ENCODE measurements around the gene POR. TPM values are rescaled to one million over a fixed set of nuclear protein-coding genes. Genes with fewer than 3 reads are reported as not detected.
"Not testable (repeated sequence)": the region's sequence is repeated elsewhere in the genome, so short reads cannot be mapped to it uniquely, and the experiment has no call there.

The POR gene
- 54.7 TPM for total RNA-seq
- long read RNA-seq, transcript POR-218 (16 exons, 2,522 nt), result major isoform, 55 of 87 reads
- long read RNA-seq, partial matches to known transcripts, result 17 of 87 reads
- long read RNA-seq, other reads (novel, unspliced or antisense), result 12 of 87 reads

- ATAC-seq (ENCODE audit: poor library complexity), result peak; percentile 99
- DNase-seq, result peak; percentile 97
- intact Hi-C loops (cut with DNase I), result loop anchor here (5.0 kb wide), 1 partner anchor 38 kb away; the partner anchor contains the start of gene RHBDD2
Observed at GRCh38 chr7:75914655-75915415, at the start of gene POR. Gene POR (plus strand): TSS chr7:75915155. CDS start chr7:75954002, 38,847 bp downstream.

- intact Hi-C loops (cut with DNase I), result loop anchor here (1.0 kb wide), 1 partner anchor 154 kb away; no protein-coding TSS in a partner anchor
- no peak for DNase-seq
- ATAC-seq (ENCODE audit: poor library complexity), result peak; percentile 14
Observed at GRCh38 chr7:75866114-75866488, 48.9 kb upstream of the POR start.

GRCh38 chr7:75866489-75867389 is 48.2 kb upstream of the POR start:
- intact Hi-C loops (cut with DNase I), result loop anchor here (1.0 kb wide), 1 partner anchor 154 kb away; no protein-coding TSS in a partner anchor
- DNase-seq, result peak; percentile 67
- peak; percentile 92 for ATAC-seq (ENCODE audit: poor library complexity)

- no peak for ATAC-seq (ENCODE audit: poor library complexity)
- intact Hi-C loops (cut with DNase I), result no loop called here
- no peak for DNase-seq
Observed at GRCh38 chr7:75867390-75867717, 47.6 kb upstream of the POR start.

- DNase-seq (no peak), ATAC-seq (ENCODE audit: poor library complexity) (no peak)
- intact Hi-C loops (cut with DNase I), result no loop called here
Observed at GRCh38 chr7:75868153-75868552, 46.8 kb upstream of the POR start.

- DNase-seq, result no peak
- intact Hi-C loops (cut with DNase I), result no loop called here
- ATAC-seq (ENCODE audit: poor library complexity), result no peak
Observed at GRCh38 chr7:75869776-75870379, 45.1 kb upstream of the POR start.

GRCh38 chr7:75870557-75871161 is 44.3 kb upstream of the POR start:
- no peak for ATAC-seq (ENCODE audit: poor library complexity)

GRCh38 chr7:75872073-75872782 is 42.7 kb upstream of the POR start:
- intact Hi-C loops (cut with DNase I), result no loop called here
- ATAC-seq (ENCODE audit: poor library complexity) (peak; percentile 58), DNase-seq (no peak)

More at GRCh38 chr7:75870557-75871161, 44.3 kb upstream of the POR start:
- no peak for DNase-seq
- intact Hi-C loops (cut with DNase I), result no loop called here

GRCh38 chr7:75874180-75874579 is 40.8 kb upstream of the POR start:
- intact Hi-C loops (cut with DNase I); ATAC-seq (ENCODE audit: poor library complexity); DNase-seq: not testable (repeated sequence)

GRCh38 chr7:75875113-75876080 is 39.6 kb upstream of the POR start:
- intact Hi-C loops (cut with DNase I), result loop anchor here (5.0 kb wide), 1 partner anchor 37 kb away; no protein-coding TSS in a partner anchor
- DNase-seq, result no peak
- no peak for ATAC-seq (ENCODE audit: poor library complexity)

GRCh38 chr7:75876126-75876881 is 38.7 kb upstream of the POR start:
- DNase-seq (no peak), ATAC-seq (ENCODE audit: poor library complexity) (no peak)
- intact Hi-C loops (cut with DNase I), result loop anchor here (5.0 kb wide), 1 partner anchor 36 kb away; no protein-coding TSS in a partner anchor

- intact Hi-C loops (cut with DNase I), result loop anchor here (5.0 kb wide), 1 partner anchor 34 kb away; no protein-coding TSS in a partner anchor
- DNase-seq (no peak), ATAC-seq (ENCODE audit: poor library complexity) (peak; percentile 13)
Observed at GRCh38 chr7:75878312-75878768, 36.6 kb upstream of the POR start.

- intact Hi-C loops (cut with DNase I), result loop anchor here (5.0 kb wide), 1 partner anchor 33 kb away; no protein-coding TSS in a partner anchor
- peak; percentile 96 for DNase-seq
- ATAC-seq (ENCODE audit: poor library complexity), result peak; percentile 99
Observed at GRCh38 chr7:75878769-75879611, 36.0 kb upstream of the POR start, which contains the start of gene RHBDD2. Gene RHBDD2 (plus strand): TSS chr7:75879034. CDS start chr7:75879083, 49 bp downstream.

- no peak for DNase-seq
- ATAC-seq (ENCODE audit: poor library complexity), result no peak
Observed at GRCh38 chr7:75879771-75880184, 35.2 kb upstream of the POR start.

GRCh38 chr7:75880242-75880641 is 34.7 kb upstream of the POR start:
- no peak for ATAC-seq (ENCODE audit: poor library complexity)
- intact Hi-C loops (cut with DNase I), result no loop called here
- no peak for DNase-seq

More at GRCh38 chr7:75879771-75880184, 35.2 kb upstream of the POR start:
- intact Hi-C loops (cut with DNase I), result loop anchor here (5.0 kb wide), 1 partner anchor 33 kb away; no protein-coding TSS in a partner anchor
